Endothelial cell of umbilical vein (primary cell): ENCODE results near the gene CIAPIN1. TPM values are rescaled to one million over a fixed set of nuclear protein-coding genes. Genes with fewer than 3 reads are reported as not detected.

ENCODE experiments used
- BruUV-seq: library from RNA; stranded (reverse); fragments of 400-500 nt; replicated peaks from 2 replicates; lab custom pipeline; 2021; lab: Mats Ljungman, UMichigan
- CTCF ChIA-PET: fragments of 300-600, 350-600 bp; sonication (Branson Sonifier 250); formaldehyde crosslinking; loops from one replicate; lab custom pipeline; 2021; ENCODE audit warnings: antibody characterized with exemption, inconsistent platforms; lab: Charles Lee
- POLR2A ChIA-PET: fragments of 300-600, 350-600 bp; sonication (Branson Sonifier 250); formaldehyde crosslinking; loops from one replicate; lab custom pipeline; 2021; ENCODE audit warnings: antibody characterized with exemption, inconsistent platforms; lab: Charles Lee
- DNase-seq: peaks from one replicate; pipeline ENCODE4 v3.0.0-alpha.2; 2011; ENCODE audit warnings: low read depth, low spot score
- FAIRE-seq: peaks from 2 replicates; lab custom pipeline; 2011; peaks lifted over from hg19 to GRCh38; lab: Jason Lieb, UNC
- H2AFZ ChIP-seq: 2 replicates; pipeline ENCODE4 v1.6.0; 2012; ENCODE audit warnings: low read depth, low read length, control low read depth, inconsistent platforms
- H3K27ac ChIP-seq: 2 replicates; pipeline ENCODE4 v1.5.1; 2011; ENCODE audit warnings: low read depth, mild to moderate bottlenecking, control low read depth, low read length, moderate library complexity; ENCODE audit not compliant: insufficient read depth
- H3K27me3 ChIP-seq, 2 experiments: 2 replicates each; pipeline versions ENCODE4 v1.6.0 to v1.6.1; 2011; ENCODE audit warnings: low read length in 2 of 2, mixed read lengths in 1 of 2; ENCODE audit not compliant: control insufficient read depth in 2 of 2, insufficient read depth in 2 of 2
- H3K36me3 ChIP-seq, 2 experiments: 2 replicates in 1 of 2; 3 replicates in 1 of 2; pipeline ENCODE4 v1.5.1; 2011; ENCODE audit warnings: low read length in 2 of 2, mild to moderate bottlenecking in 1 of 2, moderate library complexity in 1 of 2; ENCODE audit not compliant: control insufficient read depth in 2 of 2, insufficient read depth in 2 of 2; ENCODE audit errors: extremely low read depth in 1 of 2
- H3K4me1 ChIP-seq: 3 replicates; pipeline ENCODE4 v1.5.1; 2011; ENCODE audit warnings: mild to moderate bottlenecking, low read length; ENCODE audit not compliant: control insufficient read depth, insufficient read depth; ENCODE audit errors: extremely low read depth
- H3K4me2 ChIP-seq: 2 replicates; pipeline ENCODE4 v1.6.1; 2011; ENCODE audit warnings: low read length, control low read depth, mixed read lengths; ENCODE audit not compliant: insufficient read depth
- H3K4me3 ChIP-seq, 3 experiments: fragments of 200-600 bp in 1 of 3; sonication (generic), shearing (Covaris generic) in 1 of 3; replicated peaks in 1 of 3; 2 replicates each; pipeline ENCODE4 v1.5.1; 2011 to 2016; ENCODE audit warnings: control low read depth in 3 of 3, low read length in 3 of 3, mild to moderate bottlenecking in 2 of 3, inconsistent platforms in 1 of 3, low read depth in 1 of 3, moderate library complexity in 1 of 3; ENCODE audit not compliant: insufficient read depth in 1 of 3
- H3K79me2 ChIP-seq: 2 replicates; pipeline ENCODE4 v1.6.0; 2012; ENCODE audit warnings: low read length, inconsistent platforms; ENCODE audit not compliant: control insufficient read depth, insufficient read depth
- H3K9ac ChIP-seq: replicated peaks from 2 replicates; pipeline ENCODE3; 2011; ENCODE audit warnings: low read length, control low read depth; ENCODE audit not compliant: insufficient read depth; ENCODE audit errors: extremely low read depth
- H3K9me1 ChIP-seq: replicated peaks from 3 replicates; pipeline ENCODE4 v1.6.0; 2011; ENCODE audit warnings: mild to moderate bottlenecking, low read length; ENCODE audit not compliant: control insufficient read depth, insufficient read depth; ENCODE audit errors: extremely low read depth
- H3K9me3 ChIP-seq: replicated peaks from 2 replicates; pipeline ENCODE4 v1.5.1; 2012; ENCODE audit warnings: low read length, inconsistent platforms; ENCODE audit not compliant: control insufficient read depth, insufficient read depth
- H4K20me1 ChIP-seq: replicated peaks from 2 replicates; pipeline ENCODE3; 2011; ENCODE audit warnings: mild to moderate bottlenecking, low read length; ENCODE audit not compliant: control insufficient read depth, insufficient read depth; ENCODE audit errors: extremely low read depth
- EZH2 ChIP-seq: IDR thresholded peaks from 2 replicates; pipeline ENCODE4 v1.6.1; 2012; ENCODE audit warnings: borderline replicate concordance, low read depth, mild to moderate bottlenecking, moderate library complexity, low read length, inconsistent platforms; ENCODE audit not compliant: severe bottlenecking
- FOS ChIP-seq: IDR thresholded peaks from 2 replicates; pipeline ENCODE4 v1.6.1; 2011; ENCODE audit warnings: mild to moderate bottlenecking, low read length, moderate library complexity, borderline replicate concordance; ENCODE audit not compliant: insufficient read depth
- GATA2 ChIP-seq: IDR thresholded peaks from 2 replicates; pipeline ENCODE4 v1.7.0; 2011; ENCODE audit warnings: low read depth, mild to moderate bottlenecking, moderate library complexity, mixed read lengths, low read length; ENCODE audit not compliant: insufficient read length, insufficient read depth
- JUN ChIP-seq: IDR thresholded peaks from 2 replicates; pipeline ENCODE4 v1.6.1; 2011; ENCODE audit warnings: borderline replicate concordance, low read depth; ENCODE audit not compliant: insufficient read length, insufficient read depth
- MYC ChIP-seq: IDR thresholded peaks from one replicate; pipeline ENCODE4 v1.6.1; 2011; ENCODE audit warnings: mild to moderate bottlenecking, low read depth, low read length
- POLR2A ChIP-seq: IDR thresholded peaks from 2 replicates; pipeline ENCODE4 v1.6.1; 2012; ENCODE audit warnings: low read depth, mild to moderate bottlenecking, control low read depth, low read length
- POLR2AphosphoS5 ChIP-seq: IDR thresholded peaks from 2 replicates; pipeline ENCODE4 v1.6.1; 2012; ENCODE audit warnings: low read depth, mild to moderate bottlenecking, control low read depth, low read length, moderate library complexity; ENCODE audit not compliant: insufficient read depth
- dilution Hi-C: fragments of 300-500 bp; cut with MboI; formaldehyde crosslinking; loops from one replicate; pipeline ENCODE4 v1.15.0; 2019; ENCODE audit warnings: low sequenced_read_pairs; ENCODE audit not compliant: extremely low pct_ligation_motif_present
- intact Hi-C: fragments of 100-400 bp; cut with micrococcal nuclease; formaldehyde crosslinking; loops from one replicate; pipeline ENCODE4 v1.10.0; 2022
- polyA plus RNA-seq, 4 experiments: library from polyadenylated mRNA; depleted of rRNA in 3 of 4; stranded (reverse) in 3 of 4; unstranded in 1 of 4; fragments of >200 nt; gene quantifications; 2 replicates each; pipeline versions ENCODE4 v1.2.1 to v1.2.3, GENCODE V29; 2011 to 2012; ENCODE audit warnings: missing spikeins in 1 of 4
- total RNA-seq: library from RNA; stranded (reverse); gene quantifications from 2 replicates; pipeline ENCODE4 v1.2.3, GENCODE V29; 2021
- TF ChIP-seq, protein P1 (sequence below), 2 donors: IDR thresholded peaks; 1 replicate in 1 of 2; 2 replicates in 1 of 2; pipeline ENCODE4 v1.5.1; 2011; ENCODE audit warnings: low read length in 2 of 2, mild to moderate bottlenecking in 2 of 2, moderate library complexity in 2 of 2, control low read depth in 1 of 2, inconsistent platforms in 1 of 2, low read depth in 1 of 2; ENCODE audit not compliant: insufficient read depth in 1 of 2; ENCODE audit errors: extremely low read depth in 1 of 2
- TF ChIP-seq, protein P2 (sequence below): IDR thresholded peaks from 2 replicates; pipeline ENCODE4 v1.6.1; 2011; ENCODE audit not compliant: insufficient read depth, insufficient read length

The CIAPIN1 gene
- total and polyA plus RNA-seq, 2 donors (not counting 3 experiments of a cell fraction or from before 2014, with no cell fraction given), result 74.6 to 77.9 TPM

DNA sequence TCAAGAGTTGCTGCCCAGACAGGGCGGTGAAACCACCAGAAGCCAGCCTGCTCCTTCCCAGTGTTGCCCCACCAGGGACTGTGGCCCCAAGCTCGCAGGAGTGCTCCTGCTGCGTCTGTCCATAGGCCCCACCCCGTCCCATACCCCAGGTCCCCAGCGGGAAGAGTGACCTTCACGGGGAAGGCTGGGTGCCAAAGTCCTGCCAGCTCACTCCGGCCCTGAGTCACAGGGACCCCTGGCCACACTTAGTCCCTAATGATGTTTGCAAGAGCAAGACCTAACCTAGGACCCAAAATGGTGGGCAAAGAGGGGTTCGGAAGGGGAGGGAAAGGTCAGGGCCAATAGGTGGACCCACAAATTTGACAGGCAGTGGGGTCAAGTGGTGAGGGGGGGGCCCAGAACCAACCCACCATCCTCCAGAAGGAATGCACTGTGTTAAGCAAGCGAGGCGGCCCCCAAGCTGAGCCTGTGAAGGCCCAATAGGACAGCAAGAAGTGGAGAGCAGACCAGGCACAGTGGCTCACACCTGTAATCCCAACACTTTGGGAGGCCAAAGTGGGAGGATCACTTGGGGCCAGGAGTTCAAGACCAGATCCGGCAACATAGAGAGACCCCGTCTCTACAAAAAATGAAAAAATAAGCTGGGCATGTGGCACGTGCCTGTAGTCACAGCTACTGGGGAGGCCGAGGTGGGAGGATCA is 35.8 kb upstream of the CIAPIN1 start:
- Histone ChIP-seq H4K20me1 (no peaks in the 10 kb centered on the region), H3K4me1 (peaks cover 21% of the 10 kb centered on the region), H3K9ac (no peak overlapping the region), H3K9me3 (no peaks in the 10 kb centered on the region), H3K9me1 (no peaks in the 10 kb centered on the region), H3K27ac (no peak overlapping the region), H3K4me3 (no peak overlapping the region), H3K79me2 (peaks cover 13% of the 10 kb centered on the region), H3K27me3 (no peaks in the 10 kb centered on the region), H3K36me3 (no peaks in the 10 kb centered on the region), H2AFZ (no peak overlapping the region), H3K4me2 (no peak overlapping the region)
- POLR2A ChIA-PET, result interaction anchor here (0.5 kb wide), 1 partner anchor 7 kb away, joined by 3 read pairs; no protein-coding TSS in a partner anchor
- FAIRE-seq, result no peak
- TF ChIP-seq, protein P1, sequence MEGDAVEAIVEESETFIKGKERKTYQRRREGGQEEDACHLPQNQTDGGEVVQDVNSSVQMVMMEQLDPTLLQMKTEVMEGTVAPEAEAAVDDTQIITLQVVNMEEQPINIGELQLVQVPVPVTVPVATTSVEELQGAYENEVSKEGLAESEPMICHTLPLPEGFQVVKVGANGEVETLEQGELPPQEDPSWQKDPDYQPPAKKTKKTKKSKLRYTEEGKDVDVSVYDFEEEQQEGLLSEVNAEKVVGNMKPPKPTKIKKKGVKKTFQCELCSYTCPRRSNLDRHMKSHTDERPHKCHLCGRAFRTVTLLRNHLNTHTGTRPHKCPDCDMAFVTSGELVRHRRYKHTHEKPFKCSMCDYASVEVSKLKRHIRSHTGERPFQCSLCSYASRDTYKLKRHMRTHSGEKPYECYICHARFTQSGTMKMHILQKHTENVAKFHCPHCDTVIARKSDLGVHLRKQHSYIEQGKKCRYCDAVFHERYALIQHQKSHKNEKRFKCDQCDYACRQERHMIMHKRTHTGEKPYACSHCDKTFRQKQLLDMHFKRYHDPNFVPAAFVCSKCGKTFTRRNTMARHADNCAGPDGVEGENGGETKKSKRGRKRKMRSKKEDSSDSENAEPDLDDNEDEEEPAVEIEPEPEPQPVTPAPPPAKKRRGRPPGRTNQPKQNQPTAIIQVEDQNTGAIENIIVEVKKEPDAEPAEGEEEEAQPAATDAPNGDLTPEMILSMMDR (IDR thresholded peaks at IDR 0.05; ENCODE audit: extremely low read depth in 1 of 2, insufficient read depth in 1 of 2, low read depth in 1 of 2, low read length in 2 of 2), result no peak
- TF ChIP-seq FOS, result no peak
- TF ChIP-seq EZH2, result no peak
- no peak for TF ChIP-seq MYC
- no peak for TF ChIP-seq JUN
- TF ChIP-seq, protein P2, sequence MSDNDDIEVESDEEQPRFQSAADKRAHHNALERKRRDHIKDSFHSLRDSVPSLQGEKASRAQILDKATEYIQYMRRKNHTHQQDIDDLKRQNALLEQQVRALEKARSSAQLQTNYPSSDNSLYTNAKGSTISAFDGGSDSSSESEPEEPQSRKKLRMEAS, result no peak
- TF ChIP-seq POLR2A, result no peak
- TF ChIP-seq GATA2, result no peak
- TF ChIP-seq POLR2AphosphoS5, result no peak
- CTCF ChIA-PET, result interaction anchor here (0.9 to 1.6 kb wide), 4 partner anchors 12 to 37 kb away, joined by 3 to 6 read pairs (median 4); partner anchors contain the start of gene POLR2C
- no TSS peak for BruUV-seq
- dilution Hi-C loops (no loop called here), intact Hi-C loops (no loop called here)
- DNase-seq, result no peak
